ENCODE data around the gene PRSS23.

GRCh38 chr11:86774417-86774816 is 25.9 kb upstream of the PRSS23 start:
- TF ChIP-seq, protein P1, sequence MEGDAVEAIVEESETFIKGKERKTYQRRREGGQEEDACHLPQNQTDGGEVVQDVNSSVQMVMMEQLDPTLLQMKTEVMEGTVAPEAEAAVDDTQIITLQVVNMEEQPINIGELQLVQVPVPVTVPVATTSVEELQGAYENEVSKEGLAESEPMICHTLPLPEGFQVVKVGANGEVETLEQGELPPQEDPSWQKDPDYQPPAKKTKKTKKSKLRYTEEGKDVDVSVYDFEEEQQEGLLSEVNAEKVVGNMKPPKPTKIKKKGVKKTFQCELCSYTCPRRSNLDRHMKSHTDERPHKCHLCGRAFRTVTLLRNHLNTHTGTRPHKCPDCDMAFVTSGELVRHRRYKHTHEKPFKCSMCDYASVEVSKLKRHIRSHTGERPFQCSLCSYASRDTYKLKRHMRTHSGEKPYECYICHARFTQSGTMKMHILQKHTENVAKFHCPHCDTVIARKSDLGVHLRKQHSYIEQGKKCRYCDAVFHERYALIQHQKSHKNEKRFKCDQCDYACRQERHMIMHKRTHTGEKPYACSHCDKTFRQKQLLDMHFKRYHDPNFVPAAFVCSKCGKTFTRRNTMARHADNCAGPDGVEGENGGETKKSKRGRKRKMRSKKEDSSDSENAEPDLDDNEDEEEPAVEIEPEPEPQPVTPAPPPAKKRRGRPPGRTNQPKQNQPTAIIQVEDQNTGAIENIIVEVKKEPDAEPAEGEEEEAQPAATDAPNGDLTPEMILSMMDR (conservative IDR thresholded peaks at IDR 0.05 in 1 of 2, IDR thresholded peaks at IDR 0.05 in 1 of 2; ENCODE audit: extremely low read depth in 1 of 2, insufficient read depth in 1 of 2, low read depth in 1 of 2, low read length in 2 of 2), result no peak
- TF ChIP-seq EZH2 (IDR thresholded peaks at IDR 0.05; ENCODE audit: borderline replicate concordance, low read length), result no peak

Data from mammary epithelial cell (primary cell).